ENCODE results near the gene LTA4H. TPM values are rescaled to one million over a fixed set of nuclear protein-coding genes. Genes with fewer than 3 reads are reported as not detected.

LTA4H gene
- total RNA-seq, 2 donors from 2014 or later = 41.2 to 57.6 TPM

GRCh38 chr12:95966287-95966870 is 69.0 kb downstream of the LTA4H start:
- H3K4me3 ChIP-seq = no peak overlapping the region
- intact Hi-C loops (cut with DNase I) = no loop called here
- no peaks in the 10 kb centered on the region for H3K9me3 ChIP-seq
- TF ChIP-seq CTCF (IDR thresholded peaks at IDR 0.05) (no peak), POLR2A (IDR thresholded peaks at IDR 0.05) (no peak)
- no peak for ATAC-seq
- no peaks in the 10 kb centered on the region for H3K27me3 ChIP-seq
- no peaks in the 10 kb centered on the region for H3K36me3 ChIP-seq (replicated peaks in 1 of 2; ENCODE audit: insufficient read depth in 1 of 2, low read depth in 2 of 2)
- H3K27ac ChIP-seq = no peak overlapping the region
- H3K4me1 ChIP-seq = no peaks in the 10 kb centered on the region
- 38 to 43% methylated on average over 7 of the region's 7 CpGs for WGBS, 2 donors
- DNase-seq = no peak

GRCh38 chr12:95963096-95963495 is 72.3 kb downstream of the LTA4H start:
- WGBS, 2 donors = 77 to 81% methylated on average over 2 of the region's 2 CpGs
- no peak for ATAC-seq

GRCh38 chr12:95962222-95962621 is 73.2 kb downstream of the LTA4H start:
- Histone ChIP-seq H3K27me3 (no peaks in the 10 kb centered on the region), H3K4me1 (no peaks in the 10 kb centered on the region)
- 49 to 58% methylated on average over 7 of the region's 7 CpGs for WGBS, 2 donors

More at GRCh38 chr12:95963096-95963495, 72.3 kb downstream of the LTA4H start:
- Histone ChIP-seq H3K4me1 (no peaks in the 10 kb centered on the region), H3K36me3 (replicated peaks in 1 of 2; ENCODE audit: insufficient read depth in 1 of 2, low read depth in 2 of 2) (no peaks in the 10 kb centered on the region), H3K4me3 (no peak overlapping the region), H3K9me3 (no peaks in the 10 kb centered on the region), H3K27me3 (no peaks in the 10 kb centered on the region), H3K27ac (no peak overlapping the region)
- DNase-seq = no peak
- intact Hi-C loops (cut with DNase I) = no loop called here
- no peak for TF ChIP-seq CTCF (IDR thresholded peaks at IDR 0.05)
- TF ChIP-seq POLR2A (IDR thresholded peaks at IDR 0.05) = no peak

GRCh38 chr12:95960241-95960640 is 75.1 kb downstream of the LTA4H start:
- intact Hi-C loops (cut with DNase I) = no loop called here
- Histone ChIP-seq H3K4me1 (no peaks in the 10 kb centered on the region), H3K4me3 (no peak overlapping the region), H3K9me3 (no peaks in the 10 kb centered on the region), H3K27ac (no peak overlapping the region), H3K36me3 (replicated peaks in 1 of 2; ENCODE audit: insufficient read depth in 1 of 2, low read depth in 2 of 2) (no peaks in the 10 kb centered on the region), H3K27me3 (no peaks in the 10 kb centered on the region)
- DNase-seq (no peak), ATAC-seq (no peak)
- 33 to 41% methylated on average over 5 of the region's 5 CpGs for WGBS, 2 donors
- no peak for TF ChIP-seq CTCF (IDR thresholded peaks at IDR 0.05)
- no peak for TF ChIP-seq POLR2A (IDR thresholded peaks at IDR 0.05)

More at GRCh38 chr12:95962222-95962621, 73.2 kb downstream of the LTA4H start:
- H3K9me3 ChIP-seq = no peaks in the 10 kb centered on the region
- DNase-seq (no peak), ATAC-seq (no peak)
- intact Hi-C loops (cut with DNase I) = no loop called here
- no peak overlapping the region for H3K27ac ChIP-seq
- H3K36me3 ChIP-seq (replicated peaks in 1 of 2; ENCODE audit: insufficient read depth in 1 of 2, low read depth in 2 of 2) = no peaks in the 10 kb centered on the region
- TF ChIP-seq POLR2A (IDR thresholded peaks at IDR 0.05) (no peak), CTCF (IDR thresholded peaks at IDR 0.05) (no peak)
- H3K4me3 ChIP-seq = no peak overlapping the region

GRCh38 chr12:95959107-95959506 is 76.3 kb downstream of the LTA4H start:
- 16 to 57% methylated on average over 1 of the region's 1 CpG for WGBS, 2 donors
- H3K4me1 ChIP-seq = no peaks in the 10 kb centered on the region
- H3K36me3 ChIP-seq (replicated peaks in 1 of 2; ENCODE audit: insufficient read depth in 1 of 2, low read depth in 2 of 2) = no peaks in the 10 kb centered on the region
- H3K4me3 ChIP-seq = no peak overlapping the region
- intact Hi-C loops (cut with DNase I) = no loop called here
- no peak overlapping the region for H3K27ac ChIP-seq
- H3K9me3 ChIP-seq = no peaks in the 10 kb centered on the region
- ATAC-seq (no peak), DNase-seq (no peak)
- no peaks in the 10 kb centered on the region for H3K27me3 ChIP-seq
- no peak for TF ChIP-seq CTCF (IDR thresholded peaks at IDR 0.05)
